ENCODE results near the gene ADCY7.

The ADCY7 gene

GRCh38 chr16:50275428-50276325 is 9.3 kb downstream of the ADCY7 start:
- peak overlapping the region; percentile 59 for H3K4me3 ChIP-seq (replicated peaks; ENCODE audit: insufficient read depth, low read length)

DNA sequence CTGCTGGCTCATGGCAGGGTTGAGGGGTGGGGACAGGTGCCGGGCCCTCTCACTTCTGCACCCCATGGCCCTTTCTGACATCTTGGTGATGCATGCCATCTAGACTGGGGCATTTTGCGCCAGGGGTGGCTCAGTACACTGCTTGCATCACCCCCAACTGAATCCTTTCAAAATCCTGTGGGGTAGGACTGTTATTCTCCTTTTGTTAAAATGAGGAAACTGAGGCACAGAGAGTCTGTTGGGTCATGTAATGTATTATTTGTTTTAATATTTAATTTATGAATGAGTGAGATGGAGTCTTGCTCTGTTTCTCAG is 9.9 kb downstream of the ADCY7 start:
- no peaks in the 10 kb centered on the region for H3K27me3 ChIP-seq (ENCODE audit: insufficient read depth, poor library complexity, severe bottlenecking)
- DNase-seq (ENCODE audit: low read depth in 1 of 2, low spot score in 1 of 2) = no peak
- H3K27ac ChIP-seq (replicated peaks) = peak overlapping the region; percentile 95; the same call in 1 of the 2 replicates
- TF ChIP-seq, protein P1, sequence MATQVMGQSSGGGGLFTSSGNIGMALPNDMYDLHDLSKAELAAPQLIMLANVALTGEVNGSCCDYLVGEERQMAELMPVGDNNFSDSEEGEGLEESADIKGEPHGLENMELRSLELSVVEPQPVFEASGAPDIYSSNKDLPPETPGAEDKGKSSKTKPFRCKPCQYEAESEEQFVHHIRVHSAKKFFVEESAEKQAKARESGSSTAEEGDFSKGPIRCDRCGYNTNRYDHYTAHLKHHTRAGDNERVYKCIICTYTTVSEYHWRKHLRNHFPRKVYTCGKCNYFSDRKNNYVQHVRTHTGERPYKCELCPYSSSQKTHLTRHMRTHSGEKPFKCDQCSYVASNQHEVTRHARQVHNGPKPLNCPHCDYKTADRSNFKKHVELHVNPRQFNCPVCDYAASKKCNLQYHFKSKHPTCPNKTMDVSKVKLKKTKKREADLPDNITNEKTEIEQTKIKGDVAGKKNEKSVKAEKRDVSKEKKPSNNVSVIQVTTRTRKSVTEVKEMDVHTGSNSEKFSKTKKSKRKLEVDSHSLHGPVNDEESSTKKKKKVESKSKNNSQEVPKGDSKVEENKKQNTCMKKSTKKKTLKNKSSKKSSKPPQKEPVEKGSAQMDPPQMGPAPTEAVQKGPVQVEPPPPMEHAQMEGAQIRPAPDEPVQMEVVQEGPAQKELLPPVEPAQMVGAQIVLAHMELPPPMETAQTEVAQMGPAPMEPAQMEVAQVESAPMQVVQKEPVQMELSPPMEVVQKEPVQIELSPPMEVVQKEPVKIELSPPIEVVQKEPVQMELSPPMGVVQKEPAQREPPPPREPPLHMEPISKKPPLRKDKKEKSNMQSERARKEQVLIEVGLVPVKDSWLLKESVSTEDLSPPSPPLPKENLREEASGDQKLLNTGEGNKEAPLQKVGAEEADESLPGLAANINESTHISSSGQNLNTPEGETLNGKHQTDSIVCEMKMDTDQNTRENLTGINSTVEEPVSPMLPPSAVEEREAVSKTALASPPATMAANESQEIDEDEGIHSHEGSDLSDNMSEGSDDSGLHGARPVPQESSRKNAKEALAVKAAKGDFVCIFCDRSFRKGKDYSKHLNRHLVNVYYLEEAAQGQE (IDR thresholded peaks at IDR 0.05; ENCODE audit: insufficient replicate concordance, low read depth) = no peak
- TF ChIP-seq POLR2AphosphoS5 (IDR thresholded peaks at IDR 0.05; ENCODE audit: low read depth) (no peak), GABPA (IDR thresholded peaks at IDR 0.05; ENCODE audit: low read depth) (no peak), SPI1 (IDR thresholded peaks at IDR 0.05; ENCODE audit: borderline replicate concordance, low read depth) (no peak)
- TF ChIP-seq, protein P2, sequence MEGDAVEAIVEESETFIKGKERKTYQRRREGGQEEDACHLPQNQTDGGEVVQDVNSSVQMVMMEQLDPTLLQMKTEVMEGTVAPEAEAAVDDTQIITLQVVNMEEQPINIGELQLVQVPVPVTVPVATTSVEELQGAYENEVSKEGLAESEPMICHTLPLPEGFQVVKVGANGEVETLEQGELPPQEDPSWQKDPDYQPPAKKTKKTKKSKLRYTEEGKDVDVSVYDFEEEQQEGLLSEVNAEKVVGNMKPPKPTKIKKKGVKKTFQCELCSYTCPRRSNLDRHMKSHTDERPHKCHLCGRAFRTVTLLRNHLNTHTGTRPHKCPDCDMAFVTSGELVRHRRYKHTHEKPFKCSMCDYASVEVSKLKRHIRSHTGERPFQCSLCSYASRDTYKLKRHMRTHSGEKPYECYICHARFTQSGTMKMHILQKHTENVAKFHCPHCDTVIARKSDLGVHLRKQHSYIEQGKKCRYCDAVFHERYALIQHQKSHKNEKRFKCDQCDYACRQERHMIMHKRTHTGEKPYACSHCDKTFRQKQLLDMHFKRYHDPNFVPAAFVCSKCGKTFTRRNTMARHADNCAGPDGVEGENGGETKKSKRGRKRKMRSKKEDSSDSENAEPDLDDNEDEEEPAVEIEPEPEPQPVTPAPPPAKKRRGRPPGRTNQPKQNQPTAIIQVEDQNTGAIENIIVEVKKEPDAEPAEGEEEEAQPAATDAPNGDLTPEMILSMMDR (IDR thresholded peaks at IDR 0.05; ENCODE audit: insufficient read depth, low read length) = no peak
- no peak overlapping the region for H3K4me3 ChIP-seq (replicated peaks; ENCODE audit: insufficient read depth, low read length)

More at GRCh38 chr16:50275428-50276325, 9.3 kb downstream of the ADCY7 start:
- H3K27ac ChIP-seq (replicated peaks) = peak overlapping the region; percentile 95
- TF ChIP-seq POLR2AphosphoS5 (IDR thresholded peaks at IDR 0.05; ENCODE audit: low read depth) (no peak), SPI1 (IDR thresholded peaks at IDR 0.05; ENCODE audit: borderline replicate concordance, low read depth) (peak; percentile 59; the same call in 1 of the 2 replicates)
- peak in 1 of 2 experiments; percentile 51 for DNase-seq (ENCODE audit: low read depth in 1 of 2, low spot score in 1 of 2)
- H3K27me3 ChIP-seq (ENCODE audit: insufficient read depth, poor library complexity, severe bottlenecking) = no peaks in the 10 kb centered on the region

DNA sequence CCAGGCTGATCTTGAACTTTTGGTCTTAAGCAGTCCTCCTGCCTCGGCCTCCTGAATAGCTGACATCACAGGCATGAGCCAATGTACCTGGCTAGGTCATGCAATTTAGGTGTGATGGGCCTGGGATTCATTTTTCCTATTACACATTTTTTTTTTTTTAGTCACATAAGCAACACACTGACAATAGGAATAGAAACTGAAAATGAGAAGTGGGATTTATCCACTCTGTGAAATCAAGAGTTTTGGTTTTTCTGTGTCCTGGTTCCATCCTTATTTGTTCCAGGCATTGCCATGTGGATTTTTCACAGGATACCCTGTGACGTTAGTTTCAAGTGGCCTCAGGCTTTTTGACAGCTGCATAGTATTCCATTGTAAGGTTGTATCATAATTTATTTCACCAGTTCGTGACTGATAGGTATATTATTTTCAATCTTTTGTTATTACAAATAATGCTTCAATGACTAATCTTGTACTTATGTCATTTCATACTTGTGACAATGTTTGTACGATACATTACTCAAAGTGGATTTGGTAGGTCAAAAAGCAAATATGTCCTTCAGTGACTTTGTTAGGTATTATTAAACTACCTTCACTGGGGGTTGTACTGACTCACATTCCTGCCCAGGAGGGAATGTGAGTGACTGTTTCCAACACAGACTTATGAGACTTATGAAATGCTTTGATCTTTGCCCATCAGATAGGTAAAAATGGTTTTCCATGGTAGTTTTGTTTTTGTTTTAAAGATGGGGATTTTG is 10.6 kb downstream of the ADCY7 start:
- Histone ChIP-seq H3K27ac (replicated peaks) (no peak overlapping the region), H3K4me3 (replicated peaks; ENCODE audit: insufficient read depth, low read length) (no peak overlapping the region), H3K27me3 (ENCODE audit: insufficient read depth, poor library complexity, severe bottlenecking) (no peaks in the 10 kb centered on the region)
- no peak for DNase-seq (ENCODE audit: low read depth in 1 of 2, low spot score in 1 of 2)
- TF ChIP-seq GABPA (IDR thresholded peaks at IDR 0.05; ENCODE audit: low read depth) = no peak
- TF ChIP-seq, protein P2 (IDR thresholded peaks at IDR 0.05; ENCODE audit: insufficient read depth, low read length) = no peak
- TF ChIP-seq POLR2AphosphoS5 (IDR thresholded peaks at IDR 0.05; ENCODE audit: low read depth) = no peak
- TF ChIP-seq, protein P1 (IDR thresholded peaks at IDR 0.05; ENCODE audit: insufficient replicate concordance, low read depth) = no peak
- 0 out of 2 replicates have a peak, but pooled peaks have one; percentile 3 for TF ChIP-seq SPI1 (IDR thresholded peaks at IDR 0.05; ENCODE audit: borderline replicate concordance, low read depth)

DNA sequence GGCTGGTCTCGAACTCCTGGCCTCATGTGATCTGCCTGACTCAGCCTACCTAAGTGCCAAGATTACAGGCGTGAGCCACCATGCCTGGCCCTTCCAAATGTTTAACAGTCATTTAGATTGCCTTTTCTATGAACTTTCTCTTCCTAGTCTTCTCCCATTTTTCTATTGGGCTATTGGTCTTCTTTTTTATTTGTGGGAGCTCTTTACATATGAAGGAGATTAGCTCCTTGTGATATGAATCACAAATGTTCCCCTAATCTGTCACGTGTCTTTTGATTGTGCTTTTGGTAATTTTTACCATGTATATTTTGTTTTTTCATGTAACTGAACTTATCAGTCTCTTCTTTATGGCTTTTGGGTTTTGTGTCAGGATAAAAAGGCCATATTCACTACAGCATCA is 11.9 kb downstream of the ADCY7 start:
- H3K27ac ChIP-seq (replicated peaks) = peak overlapping the region; percentile 95
- H3K27me3 ChIP-seq (ENCODE audit: insufficient read depth, poor library complexity, severe bottlenecking) = no peaks in the 10 kb centered on the region
- TF ChIP-seq, protein P1 (IDR thresholded peaks at IDR 0.05; ENCODE audit: insufficient replicate concordance, low read depth) = no peak
- TF ChIP-seq GABPA (IDR thresholded peaks at IDR 0.05; ENCODE audit: low read depth) (no peak), SPI1 (IDR thresholded peaks at IDR 0.05; ENCODE audit: borderline replicate concordance, low read depth) (no peak), POLR2AphosphoS5 (IDR thresholded peaks at IDR 0.05; ENCODE audit: low read depth) (no peak)
- TF ChIP-seq, protein P2 (IDR thresholded peaks at IDR 0.05; ENCODE audit: insufficient read depth, low read length) = no peak
- no peak for DNase-seq (ENCODE audit: low read depth in 1 of 2, low spot score in 1 of 2)
- H3K4me3 ChIP-seq (replicated peaks; ENCODE audit: insufficient read depth, low read length) = no peak overlapping the region
